GM21786 (cell line): ENCODE results near the gene BICC1.

ENCODE experiments used
- ATAC-seq: cut with Tn5 transposase; IDR thresholded peaks from one replicate; pipeline ENCODE4 v1.9.1; 2021; ENCODE audit not compliant: unreplicated experiment

Gene BICC1

DNA sequence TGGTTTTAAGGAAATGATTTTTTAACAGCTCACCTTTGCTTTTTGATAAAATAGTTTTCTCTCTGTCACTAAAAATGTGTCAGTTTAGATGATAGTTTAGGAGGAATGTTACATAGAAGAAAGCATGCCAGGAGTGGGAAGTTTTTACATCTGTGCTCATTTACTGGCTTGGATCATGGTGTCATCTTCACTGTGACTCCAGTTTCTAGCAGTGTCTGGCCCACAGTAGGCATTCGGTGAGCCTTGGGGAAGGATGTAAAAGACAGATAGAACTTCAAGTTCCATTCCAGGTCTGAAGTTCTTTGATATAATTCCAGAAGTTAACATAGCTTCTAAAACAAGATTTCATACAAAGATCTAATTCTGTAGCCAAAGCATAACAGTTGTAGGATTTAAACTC lies 259.2 kb downstream of the BICC1 start:
- ATAC-seq = no peak

DNA sequence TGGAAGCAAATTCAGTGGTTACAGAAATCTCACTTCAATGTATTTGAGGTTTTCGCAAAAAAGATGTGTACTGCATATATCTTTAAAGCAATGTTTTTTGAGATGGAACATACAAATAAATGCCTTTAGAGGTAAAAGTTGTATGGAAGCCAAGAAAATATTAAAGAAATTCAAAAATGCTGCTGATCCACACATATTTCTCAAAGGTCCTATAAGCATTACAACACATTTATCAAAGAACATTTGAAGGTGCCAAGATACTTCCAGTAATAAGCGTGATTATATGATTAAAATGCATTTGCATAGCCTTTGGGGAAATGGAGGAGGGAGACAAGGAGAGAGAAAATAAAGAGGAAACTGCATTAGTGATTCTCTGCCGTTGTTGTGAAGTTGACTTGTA lies 260.1 kb downstream of the BICC1 start:
- no peak for ATAC-seq

DNA sequence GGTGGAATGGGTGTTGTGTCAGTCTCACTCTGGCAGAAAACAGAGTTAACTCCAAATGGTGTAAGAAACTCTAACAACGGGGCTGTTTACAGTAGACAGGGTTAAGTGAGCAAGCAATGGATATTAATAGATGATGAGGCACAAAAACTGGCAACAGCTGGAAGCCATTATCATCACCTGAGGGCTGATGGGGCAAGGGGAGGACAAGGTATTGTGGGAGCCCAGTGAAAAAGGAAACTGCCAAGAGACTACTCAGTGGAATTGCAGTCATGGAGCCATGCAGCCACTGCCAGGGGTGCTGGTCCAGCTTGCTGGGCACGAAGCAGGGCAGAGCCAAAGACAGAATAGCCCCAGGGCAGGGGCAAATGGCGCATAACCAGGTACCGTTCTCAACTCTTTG lies 260.7 kb downstream of the BICC1 start:
- ATAC-seq = no peak

GRCh38 chr10:58773944-58774343 lies 261.3 kb downstream of the BICC1 start:
- ATAC-seq = no peak

GRCh38 chr10:58775960-58776567 lies 263.4 kb downstream of the BICC1 start:
- no peak for ATAC-seq

DNA sequence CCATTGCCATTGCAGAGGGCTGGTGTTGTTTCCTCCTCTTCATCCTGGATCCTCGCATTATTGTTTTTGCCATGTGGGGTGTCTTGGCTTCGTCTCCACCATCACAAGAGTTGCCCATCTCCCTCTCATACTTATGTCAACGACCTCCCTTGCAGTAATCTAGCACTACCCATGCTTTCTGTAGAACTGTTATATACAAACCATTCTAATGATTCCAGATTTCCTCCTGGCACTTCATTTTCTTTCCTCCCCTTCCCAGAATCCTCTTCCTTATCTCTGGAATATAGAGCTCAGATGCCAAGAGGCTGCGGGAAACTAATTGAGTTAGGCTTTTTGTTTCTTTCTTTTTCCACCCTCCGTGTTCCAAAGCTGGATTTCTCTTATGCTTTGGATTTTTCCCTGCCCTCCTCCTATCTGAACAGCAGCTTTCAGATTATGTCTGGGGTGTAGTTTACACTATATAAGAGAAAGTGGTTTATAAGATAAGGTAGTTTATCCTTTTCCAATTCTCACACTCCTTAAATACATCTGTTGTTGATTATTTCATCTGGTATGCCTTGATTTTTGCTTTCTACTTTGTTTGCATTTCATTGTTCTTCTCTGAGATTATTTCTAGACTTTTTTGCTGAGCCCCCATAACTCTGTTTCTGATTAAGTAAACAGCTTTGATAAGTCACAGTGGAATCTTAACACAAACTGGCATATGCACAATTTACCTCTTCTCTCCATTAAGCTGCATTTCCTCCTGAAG lies 264.1 kb downstream of the BICC1 start:
- ATAC-seq = no peak

DNA sequence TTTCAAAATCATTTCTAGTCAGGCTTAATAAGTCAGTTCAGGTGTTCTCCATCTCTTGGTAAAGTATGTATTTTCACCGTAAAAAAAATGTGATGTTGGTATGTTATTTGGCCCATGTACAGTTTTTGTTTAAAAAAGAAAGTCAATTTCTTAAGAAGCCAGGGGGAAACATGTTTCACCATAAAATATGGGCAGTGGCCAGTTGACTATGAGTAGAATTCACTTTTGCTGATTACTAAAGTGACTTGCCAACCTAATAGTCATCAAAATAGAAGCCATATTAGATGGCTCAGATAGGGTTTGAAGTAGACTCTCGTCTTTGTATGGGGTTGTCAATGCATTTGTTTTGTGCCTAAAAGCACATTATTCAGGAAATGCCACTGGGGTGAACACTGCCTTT lies 266.3 kb downstream of the BICC1 start:
- ATAC-seq = no peak

DNA sequence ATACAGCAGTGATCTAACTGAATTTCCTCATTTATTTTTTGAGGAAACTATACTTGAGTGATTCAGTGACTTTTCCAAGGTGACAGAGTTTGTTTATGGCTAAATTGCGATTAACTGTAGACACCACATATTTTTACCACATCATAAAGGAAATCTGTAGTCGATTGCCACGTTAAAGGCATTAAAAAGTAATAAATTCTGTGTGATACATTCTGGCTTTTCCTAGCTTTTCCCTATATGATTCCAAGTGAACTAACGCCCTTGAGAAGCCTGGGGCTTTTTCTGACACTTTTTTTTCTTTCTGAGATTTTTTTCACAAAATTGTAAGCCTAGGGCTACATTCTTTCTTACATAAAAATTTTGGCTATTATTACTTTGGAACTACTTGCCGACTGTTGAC lies 266.9 kb downstream of the BICC1 start:
- ATAC-seq = no peak

DNA sequence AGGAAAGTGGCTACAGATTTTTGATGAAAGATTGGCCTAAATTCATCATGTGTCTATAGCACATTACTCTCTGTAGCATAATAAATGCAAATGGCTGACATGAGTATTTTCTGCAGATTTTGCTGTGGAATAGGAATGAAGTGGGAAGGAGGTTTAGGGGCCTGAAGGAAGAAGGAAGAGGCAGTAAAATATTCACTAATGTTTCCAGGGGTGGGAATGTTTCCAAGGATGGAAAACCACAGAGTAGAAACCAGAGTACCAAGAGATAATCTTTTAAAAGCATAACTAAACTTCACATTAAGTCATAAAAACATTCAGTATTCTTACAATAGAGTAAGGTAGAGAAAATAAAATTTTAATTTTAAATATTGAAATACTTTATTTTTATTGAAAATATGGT lies 267.8 kb downstream of the BICC1 start:
- no peak for ATAC-seq

- ATAC-seq = peak; percentile 52
Observed at GRCh38 chr10:58781873-58782488, 269.3 kb downstream of the BICC1 start.

DNA sequence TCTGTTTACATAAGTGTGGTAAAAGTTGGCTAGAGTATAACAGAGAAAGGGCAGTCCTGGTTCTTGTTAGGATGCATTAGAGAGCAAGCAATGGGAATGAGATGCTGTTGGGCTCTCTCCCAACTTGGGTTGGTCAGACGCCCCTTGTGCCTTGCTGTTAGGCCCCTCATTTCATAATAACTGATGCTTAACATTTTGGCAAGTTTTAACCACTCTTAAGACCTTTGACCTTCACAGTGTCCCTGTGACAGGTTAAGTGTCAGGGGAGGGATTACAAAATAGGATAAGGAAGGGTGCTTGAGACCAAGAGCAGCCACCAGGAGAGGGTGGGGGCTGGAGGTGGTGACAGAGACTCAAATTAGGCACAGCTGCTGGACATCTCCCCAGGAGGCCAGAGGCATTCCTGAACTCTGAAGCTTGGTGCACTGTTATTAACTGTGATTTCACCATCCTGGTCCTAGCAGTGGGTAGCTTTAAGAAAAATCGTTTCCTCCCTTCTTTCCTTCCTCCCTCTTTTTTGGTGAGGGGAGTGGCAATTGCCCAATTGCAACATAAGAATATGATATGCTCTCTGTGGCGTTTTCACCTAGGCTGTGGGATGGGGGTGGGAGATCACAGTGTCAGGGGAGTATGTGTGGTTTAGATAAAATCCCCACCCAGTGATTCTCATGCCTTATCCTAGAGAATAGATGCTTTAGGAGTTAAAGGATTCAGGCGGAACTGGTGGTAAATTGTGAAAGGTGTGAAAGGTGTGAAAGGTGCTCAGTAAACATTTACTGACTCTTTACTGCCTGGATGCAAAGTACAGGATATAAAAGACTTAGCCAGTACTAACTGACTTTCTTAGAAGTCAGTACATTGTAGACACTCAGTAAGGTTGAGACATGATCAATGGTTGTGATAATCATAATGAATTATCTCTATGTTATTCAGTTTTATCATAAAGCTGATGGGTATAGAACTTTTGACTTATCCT lies 270.5 kb downstream of the BICC1 start:
- no peak for ATAC-seq

DNA sequence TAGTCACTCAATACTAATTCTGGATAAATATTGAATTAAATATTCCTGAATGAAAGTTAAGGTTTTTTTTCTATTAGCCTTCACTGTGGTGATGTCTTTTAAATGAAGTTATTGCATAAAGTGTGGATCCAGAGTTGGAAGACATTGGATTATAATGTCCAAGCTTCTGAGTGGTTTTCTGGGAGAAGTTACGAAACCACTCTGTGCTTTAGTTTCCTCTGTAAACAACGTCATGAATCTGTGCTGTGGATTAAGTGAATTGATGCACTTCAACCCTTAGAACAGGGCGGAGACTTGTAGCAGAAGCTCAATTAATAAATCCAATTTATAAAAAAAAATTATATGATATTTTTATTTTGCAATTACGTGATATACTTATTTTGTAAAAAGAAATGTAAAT lies 271.7 kb downstream of the BICC1 start:
- ATAC-seq = no peak

GRCh38 chr10:58785354-58785753 lies 272.7 kb downstream of the BICC1 start:
- ATAC-seq = no peak

DNA sequence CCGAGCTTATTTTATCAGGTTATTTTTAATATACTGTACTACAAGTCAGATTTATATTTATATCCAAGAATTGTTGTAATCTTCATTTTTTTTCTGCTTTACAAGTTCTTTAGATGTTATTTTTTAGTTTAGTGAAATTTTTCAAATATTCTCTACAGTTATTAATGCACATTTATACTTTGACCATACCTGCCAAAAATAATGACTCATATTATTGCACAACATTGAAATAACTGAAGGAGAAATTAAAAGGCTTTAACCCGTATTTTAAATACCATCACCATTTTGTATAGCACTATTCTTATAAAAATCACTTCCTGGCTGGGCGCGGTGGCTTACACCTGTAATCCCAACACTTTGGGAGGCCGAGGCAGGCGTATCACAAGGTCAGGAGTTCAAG lies 278.5 kb downstream of the BICC1 start:
- ATAC-seq = no peak

DNA sequence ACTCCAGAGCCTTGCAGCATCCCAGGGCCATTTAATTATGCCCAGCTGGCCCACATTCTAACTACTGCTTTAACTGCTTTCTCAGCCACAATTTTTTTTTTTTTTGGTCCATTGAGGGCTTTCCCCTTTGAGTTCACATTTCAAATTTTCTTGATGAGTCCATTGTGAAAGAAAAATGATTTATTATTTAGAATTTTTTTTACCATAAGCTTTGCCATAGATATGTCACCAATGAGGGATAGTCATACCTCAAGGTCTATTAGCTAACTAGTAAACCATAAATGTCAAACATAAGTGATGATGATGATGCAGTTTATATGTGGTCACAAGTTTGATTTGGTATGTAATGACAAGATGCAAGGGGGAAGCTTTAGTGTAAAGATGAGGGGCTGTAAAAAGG lies 282.9 kb downstream of the BICC1 start:
- ATAC-seq = no peak

- no peak for ATAC-seq
Observed at GRCh38 chr10:58796242-58796641, 283.6 kb downstream of the BICC1 start.

GRCh38 chr10:58796824-58797223 lies 284.2 kb downstream of the BICC1 start:
- no peak for ATAC-seq

- no peak for ATAC-seq
Observed at GRCh38 chr10:58797356-58797755, 284.7 kb downstream of the BICC1 start.

DNA sequence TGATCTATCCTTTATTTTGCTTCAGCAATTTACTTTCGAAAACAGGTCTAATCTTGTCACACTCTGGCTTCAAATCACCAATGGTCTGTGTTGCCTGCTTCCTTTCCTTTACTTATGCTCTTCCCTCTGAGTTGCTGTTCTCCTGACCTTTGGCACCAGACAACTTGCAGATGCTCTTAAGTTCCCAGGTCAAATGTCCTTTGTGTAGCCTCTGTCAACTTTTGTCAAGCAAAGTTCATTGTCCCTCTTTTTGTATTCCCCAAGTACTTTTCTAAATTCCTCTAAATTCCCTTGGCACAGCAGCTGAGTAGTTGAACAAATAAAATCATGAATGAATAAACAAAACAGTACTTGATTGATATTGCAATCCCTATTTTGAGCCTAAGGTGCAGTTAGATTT lies 289.4 kb downstream of the BICC1 start:
- ATAC-seq = no peak

GRCh38 chr10:58806323-58806722 lies 293.7 kb downstream of the BICC1 start:
- ATAC-seq = no peak

GRCh38 chr10:58806970-58807628 lies 294.4 kb downstream of the BICC1 start:
- ATAC-seq = no peak
